ENCODE data around the gene ILF3. TPM values are rescaled to one million over a fixed set of nuclear protein-coding genes. Genes with fewer than 3 reads are reported as not detected.

The ILF3 gene
- total RNA-seq, 2 experiments from 2014 or later = 407 to 408 TPM

- no peak for ATAC-seq
- peaks cover 29% of the 10 kb centered on the region for H3K36me3 Mint-ChIP-seq (ENCODE audit: low read depth)
- no peak for DNase-seq
- peaks cover 41% of the 10 kb centered on the region for H3K4me1 Mint-ChIP-seq (ENCODE audit: low read depth)
- no peaks in the 10 kb centered on the region for H3K27me3 Mint-ChIP-seq (ENCODE audit: low read depth)
- ChIA-PET CTCF (interaction anchor here (0.8 to 7.0 kb wide), 4 partner anchors 50 to 149 kb away, joined by 3 to 195 read pairs (median 8); partner anchors contain the start of gene CARM1), POLR2A (interaction anchor here (1.2 to 3.9 kb wide), 2 partner anchors 39 to 49 kb away, joined by 5 to 26 read pairs; no protein-coding TSS in a partner anchor)
- H3K9me3 Mint-ChIP-seq (ENCODE audit: insufficient read depth) = no peaks in the 10 kb centered on the region
- H3K4me3 Mint-ChIP-seq = no peak overlapping the region
- no peak overlapping the region for H3K27ac Mint-ChIP-seq
Measured at GRCh38 chr19:10720607-10721125, 66.5 kb downstream of the ILF3 start.

- Mint-ChIP-seq H3K4me1 (ENCODE audit: low read depth) (peaks cover 50% of the 10 kb centered on the region), H3K27ac (no peak overlapping the region), H3K27me3 (ENCODE audit: low read depth) (no peaks in the 10 kb centered on the region), H3K36me3 (ENCODE audit: low read depth) (peaks cover 48% of the 10 kb centered on the region), H3K9me3 (ENCODE audit: insufficient read depth) (no peaks in the 10 kb centered on the region), H3K4me3 (no peak overlapping the region)
- ATAC-seq (no peak), DNase-seq (no peak)
- CTCF ChIA-PET = interaction anchor here (1.6 kb wide), 1 partner anchor 24 kb away, joined by 3 read pairs; no protein-coding TSS in a partner anchor
- POLR2A ChIA-PET = no interaction called here
Measured at GRCh38 chr19:10723591-10723990, 69.4 kb downstream of the ILF3 start.

- H3K36me3 Mint-ChIP-seq (ENCODE audit: low read depth) = peaks cover 42% of the 10 kb centered on the region
- no peak overlapping the region for H3K27ac Mint-ChIP-seq
- no peaks in the 10 kb centered on the region for H3K9me3 Mint-ChIP-seq (ENCODE audit: insufficient read depth)
- DNase-seq = no peak
- ChIA-PET POLR2A (no interaction called here), CTCF (no interaction called here)
- peaks cover 49% of the 10 kb centered on the region for H3K4me1 Mint-ChIP-seq (ENCODE audit: low read depth)
- no peak for ATAC-seq
- H3K4me3 Mint-ChIP-seq = no peak overlapping the region
- no peaks in the 10 kb centered on the region for H3K27me3 Mint-ChIP-seq (ENCODE audit: low read depth)
Measured at GRCh38 chr19:10724573-10725071, 70.5 kb downstream of the ILF3 start.

- no peak for ATAC-seq
- no peak overlapping the region for H3K4me3 Mint-ChIP-seq
- no peak for DNase-seq
- ChIA-PET POLR2A (no interaction called here), CTCF (no interaction called here)
- H3K9me3 Mint-ChIP-seq (ENCODE audit: insufficient read depth) = no peaks in the 10 kb centered on the region
- H3K4me1 Mint-ChIP-seq (ENCODE audit: low read depth) = peaks cover 50% of the 10 kb centered on the region
- peaks cover 38% of the 10 kb centered on the region for H3K36me3 Mint-ChIP-seq (ENCODE audit: low read depth)
- H3K27ac Mint-ChIP-seq = no peak overlapping the region
- H3K27me3 Mint-ChIP-seq (ENCODE audit: low read depth) = no peaks in the 10 kb centered on the region
Measured at GRCh38 chr19:10725415-10725814, 71.3 kb downstream of the ILF3 start.

GRCh38 chr19:10726268-10726667, 72.1 kb downstream of the ILF3 start:
- peaks cover 38% of the 10 kb centered on the region for H3K36me3 Mint-ChIP-seq (ENCODE audit: low read depth)
- no peaks in the 10 kb centered on the region for H3K9me3 Mint-ChIP-seq (ENCODE audit: insufficient read depth)
- H3K27ac Mint-ChIP-seq = no peak overlapping the region
- ATAC-seq (no peak), DNase-seq (no peak)
- no peaks in the 10 kb centered on the region for H3K27me3 Mint-ChIP-seq (ENCODE audit: low read depth)
- H3K4me3 Mint-ChIP-seq = no peak overlapping the region
- ChIA-PET CTCF (interaction anchor here (0.6 kb wide), 1 partner anchor 44 kb away, joined by 3 read pairs; no protein-coding TSS in a partner anchor), POLR2A (no interaction called here)
- peaks cover 51% of the 10 kb centered on the region for H3K4me1 Mint-ChIP-seq (ENCODE audit: low read depth)

- H3K36me3 Mint-ChIP-seq (ENCODE audit: low read depth) = peaks cover 41% of the 10 kb centered on the region
- DNase-seq (no peak), ATAC-seq (no peak)
- no peak overlapping the region for H3K4me3 Mint-ChIP-seq
- H3K4me1 Mint-ChIP-seq (ENCODE audit: low read depth) = peaks cover 61% of the 10 kb centered on the region
- H3K27me3 Mint-ChIP-seq (ENCODE audit: low read depth) = no peaks in the 10 kb centered on the region
- no peak overlapping the region for H3K27ac Mint-ChIP-seq
- CTCF ChIA-PET = interaction anchor here (1.4 kb wide), 1 partner anchor 42 kb away, joined by 6 read pairs; no protein-coding TSS in a partner anchor
- POLR2A ChIA-PET = interaction anchor here (0.7 to 1.6 kb wide), 2 partner anchors 9 to 368 kb away, joined by 3 to 5 read pairs; no protein-coding TSS in a partner anchor
- no peaks in the 10 kb centered on the region for H3K9me3 Mint-ChIP-seq (ENCODE audit: insufficient read depth)
Measured at GRCh38 chr19:10727685-10728201, 73.6 kb downstream of the ILF3 start.

- Mint-ChIP-seq H3K27me3 (ENCODE audit: low read depth) (no peaks in the 10 kb centered on the region), H3K4me3 (no peak overlapping the region), H3K27ac (peak overlapping the region; percentile 55), H3K9me3 (ENCODE audit: insufficient read depth) (no peaks in the 10 kb centered on the region), H3K36me3 (ENCODE audit: low read depth) (peaks cover 33% of the 10 kb centered on the region), H3K4me1 (ENCODE audit: low read depth) (peaks cover 55% of the 10 kb centered on the region)
- ChIA-PET CTCF (no interaction called here), POLR2A (no interaction called here)
- no peak for DNase-seq
- no peak for ATAC-seq
Measured at GRCh38 chr19:10729411-10729810, 75.3 kb downstream of the ILF3 start.

GRCh38 chr19:10730932-10731331, 76.8 kb downstream of the ILF3 start:
- ChIA-PET POLR2A (interaction anchor here (1.4 kb wide), 1 partner anchor 13 kb away, joined by 5 read pairs; the partner anchor contains the start of gene DNM2), CTCF (interaction anchor here (1.3 to 1.4 kb wide), 2 partner anchors 128 to 134 kb away, joined by 4 read pairs; no protein-coding TSS in a partner anchor)
- ATAC-seq (no peak), DNase-seq (no peak)
- Mint-ChIP-seq H3K27me3 (ENCODE audit: low read depth) (no peaks in the 10 kb centered on the region), H3K4me1 (ENCODE audit: low read depth) (peaks cover 55% of the 10 kb centered on the region), H3K36me3 (ENCODE audit: low read depth) (peaks cover 33% of the 10 kb centered on the region), H3K27ac (peak overlapping the region; percentile 81), H3K9me3 (ENCODE audit: insufficient read depth) (no peaks in the 10 kb centered on the region), H3K4me3 (peak overlapping the region; percentile 15)

GRCh38 chr19:10735741-10736140, 81.6 kb downstream of the ILF3 start:
- no peaks in the 10 kb centered on the region for H3K27me3 Mint-ChIP-seq (ENCODE audit: low read depth)
- no peak for DNase-seq
- peaks cover 42% of the 10 kb centered on the region for H3K4me1 Mint-ChIP-seq (ENCODE audit: low read depth)
- ChIA-PET POLR2A (no interaction called here), CTCF (interaction anchor here (1.2 to 1.6 kb wide), 2 partner anchors 18 to 24 kb away, joined by 3 to 5 read pairs; partner anchors contain the start of gene DNM2)
- ATAC-seq = no peak
- H3K36me3 Mint-ChIP-seq (ENCODE audit: low read depth) = peaks cover 49% of the 10 kb centered on the region
- peaks cover 9% of the 10 kb centered on the region for H3K9me3 Mint-ChIP-seq (ENCODE audit: insufficient read depth)
- H3K27ac Mint-ChIP-seq = no peak overlapping the region
- no peak overlapping the region for H3K4me3 Mint-ChIP-seq

- Mint-ChIP-seq H3K4me3 (no peak overlapping the region), H3K27me3 (ENCODE audit: low read depth) (no peaks in the 10 kb centered on the region), H3K27ac (no peak overlapping the region), H3K36me3 (ENCODE audit: low read depth) (peaks cover 53% of the 10 kb centered on the region), H3K9me3 (ENCODE audit: insufficient read depth) (peaks cover 12% of the 10 kb centered on the region), H3K4me1 (ENCODE audit: low read depth) (peaks cover 41% of the 10 kb centered on the region)
- ATAC-seq = no peak
- CTCF ChIA-PET = interaction anchor here (1.2 to 1.6 kb wide), 2 partner anchors 18 to 23 kb away, joined by 3 to 5 read pairs; partner anchors contain the start of gene DNM2
- POLR2A ChIA-PET = no interaction called here
- no peak for DNase-seq
Measured at GRCh38 chr19:10736189-10736588, 82.0 kb downstream of the ILF3 start.

- Mint-ChIP-seq H3K4me3 (no peak overlapping the region), H3K27ac (no peak overlapping the region), H3K9me3 (ENCODE audit: insufficient read depth) (peaks cover 12% of the 10 kb centered on the region), H3K4me1 (ENCODE audit: low read depth) (peaks cover 36% of the 10 kb centered on the region), H3K36me3 (ENCODE audit: low read depth) (peaks cover 55% of the 10 kb centered on the region), H3K27me3 (ENCODE audit: low read depth) (no peaks in the 10 kb centered on the region)
- DNase-seq = no peak
- ChIA-PET POLR2A (no interaction called here), CTCF (interaction anchor here (1.2 to 1.6 kb wide), 2 partner anchors 19 to 23 kb away, joined by 3 to 5 read pairs; partner anchors contain the start of gene DNM2)
- no peak for ATAC-seq
Measured at GRCh38 chr19:10736916-10737551, 82.9 kb downstream of the ILF3 start.

GRCh38 chr19:10737722-10738121, 83.6 kb downstream of the ILF3 start:
- Mint-ChIP-seq H3K4me3 (no peak overlapping the region), H3K27ac (no peak overlapping the region), H3K36me3 (ENCODE audit: low read depth) (peaks cover 58% of the 10 kb centered on the region), H3K27me3 (ENCODE audit: low read depth) (no peaks in the 10 kb centered on the region), H3K9me3 (ENCODE audit: insufficient read depth) (peaks cover 12% of the 10 kb centered on the region), H3K4me1 (ENCODE audit: low read depth) (peaks cover 41% of the 10 kb centered on the region)
- DNase-seq (no peak), ATAC-seq (no peak)
- ChIA-PET POLR2A (interaction anchor here (0.7 kb wide), 1 partner anchor 17 kb away, joined by 3 read pairs; no protein-coding TSS in a partner anchor), CTCF (no interaction called here)
